GM19397 (cell line): ENCODE results near the gene C1orf115.
A peak's percentile ranks its signal among the peaks of the same experiment; 100 is the strongest.
"Not testable (repeated sequence)": the region's sequence is repeated elsewhere in the genome, so short reads cannot be mapped to it uniquely, and the experiment has no call there.

Experiments used
- ATAC-seq: cut with Tn5 transposase; IDR thresholded peaks from one replicate; pipeline ENCODE4 v1.9.1; 2021; ENCODE audit warnings: mild to moderate bottlenecking, moderate library complexity; ENCODE audit not compliant: unreplicated experiment

Gene C1orf115

DNA sequence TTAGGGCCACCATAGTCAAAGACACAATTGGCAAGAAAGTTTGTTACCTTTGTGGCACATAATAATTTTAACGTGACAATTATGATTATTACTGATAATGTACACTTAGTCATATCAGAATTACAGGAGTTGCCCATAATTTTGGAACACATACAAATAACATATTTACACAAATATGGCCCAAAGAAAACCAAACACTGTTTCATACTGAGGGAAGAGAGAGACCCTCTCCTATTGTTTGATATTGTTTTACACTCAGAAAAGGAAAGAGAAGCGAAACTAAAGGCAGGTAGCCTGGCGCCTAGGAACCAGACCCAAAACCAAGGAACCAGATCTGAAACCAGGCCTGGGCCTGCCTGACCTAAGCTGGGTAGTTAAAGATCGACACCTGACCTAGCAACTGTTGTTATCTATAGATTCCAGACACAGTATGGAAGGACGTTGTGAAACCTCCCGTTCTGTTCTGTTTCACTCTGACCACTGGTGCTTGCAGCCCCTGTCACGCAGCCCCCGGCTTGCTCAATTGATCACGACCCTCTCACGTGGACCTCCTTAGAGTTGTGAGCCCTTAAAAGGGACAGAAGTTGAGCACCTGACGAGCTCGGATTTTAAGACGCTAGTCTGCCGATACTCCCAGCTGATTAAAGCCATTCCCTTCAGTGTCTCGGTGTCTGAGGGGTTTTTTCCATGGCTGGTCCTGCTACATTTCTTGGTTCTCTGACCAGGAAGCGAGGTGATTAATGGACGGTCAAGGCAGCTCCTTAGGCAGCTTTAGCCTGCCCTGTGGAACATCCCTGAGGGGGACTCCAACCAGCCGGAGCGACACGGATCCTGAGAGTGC, 27.9 kb downstream of the C1orf115 start:
- peak; percentile 75 for ATAC-seq

GRCh38 chr1:220721266-220721665, 31.1 kb downstream of the C1orf115 start:
- ATAC-seq = not testable (repeated sequence)

- ATAC-seq = no peak
These were observed 36.5 kb downstream of the C1orf115 start for GRCh38 chr1:220726634-220727033.

- no peak for ATAC-seq
These were observed 37.4 kb downstream of the C1orf115 start for GRCh38 chr1:220727519-220727918.

GRCh38 chr1:220730486-220730885, 40.3 kb downstream of the C1orf115 start:
- no peak for ATAC-seq

- ATAC-seq = no peak
These were observed 42.0 kb downstream of the C1orf115 start for GRCh38 chr1:220732137-220732536.

DNA sequence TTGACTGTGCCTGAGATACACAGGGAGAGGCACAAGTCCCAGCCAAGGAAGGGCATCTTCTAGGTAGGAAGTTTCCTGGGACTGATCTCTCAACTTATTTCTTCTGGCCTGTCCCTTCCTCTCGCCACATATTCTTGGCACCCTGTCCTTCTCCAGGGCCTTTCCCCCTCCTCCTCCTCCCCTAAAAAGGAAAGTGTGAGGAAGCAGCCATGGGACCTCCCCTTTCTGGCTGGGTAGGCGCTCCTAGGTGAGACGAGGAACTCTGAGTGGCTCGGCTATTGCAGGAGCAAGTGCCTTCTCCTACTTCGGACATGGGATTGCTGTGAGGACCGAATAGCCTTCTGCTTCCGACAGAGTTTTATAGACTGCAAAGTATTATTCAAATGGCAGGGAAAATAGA, 42.5 kb downstream of the C1orf115 start:
- ATAC-seq = no peak

DNA sequence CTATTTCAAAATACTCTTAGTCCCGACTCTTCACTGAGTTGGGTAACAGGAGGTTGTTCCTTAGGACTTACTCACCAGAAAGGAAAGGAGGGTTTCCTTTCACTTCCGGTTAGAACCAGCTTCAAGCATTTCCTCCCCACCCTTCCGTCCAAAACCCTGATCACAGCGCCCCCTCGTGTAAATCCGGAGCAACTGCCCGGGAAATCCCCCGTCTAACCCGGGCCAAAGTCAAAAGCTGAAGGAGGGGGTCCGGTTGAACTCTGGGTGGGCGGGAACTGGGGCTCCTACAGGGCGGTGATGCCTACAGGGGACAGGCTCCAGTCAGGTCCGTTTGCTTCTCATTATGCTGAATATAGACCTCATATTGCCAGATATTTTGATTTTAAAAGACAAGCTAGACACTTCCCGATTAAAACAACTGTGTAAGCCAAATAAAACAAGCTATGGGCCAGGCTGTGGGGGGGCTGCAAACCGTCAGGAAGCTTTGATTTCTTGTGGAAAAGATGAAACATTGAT, 43.0 kb downstream of the C1orf115 start:
- ATAC-seq = peak; percentile 89

DNA sequence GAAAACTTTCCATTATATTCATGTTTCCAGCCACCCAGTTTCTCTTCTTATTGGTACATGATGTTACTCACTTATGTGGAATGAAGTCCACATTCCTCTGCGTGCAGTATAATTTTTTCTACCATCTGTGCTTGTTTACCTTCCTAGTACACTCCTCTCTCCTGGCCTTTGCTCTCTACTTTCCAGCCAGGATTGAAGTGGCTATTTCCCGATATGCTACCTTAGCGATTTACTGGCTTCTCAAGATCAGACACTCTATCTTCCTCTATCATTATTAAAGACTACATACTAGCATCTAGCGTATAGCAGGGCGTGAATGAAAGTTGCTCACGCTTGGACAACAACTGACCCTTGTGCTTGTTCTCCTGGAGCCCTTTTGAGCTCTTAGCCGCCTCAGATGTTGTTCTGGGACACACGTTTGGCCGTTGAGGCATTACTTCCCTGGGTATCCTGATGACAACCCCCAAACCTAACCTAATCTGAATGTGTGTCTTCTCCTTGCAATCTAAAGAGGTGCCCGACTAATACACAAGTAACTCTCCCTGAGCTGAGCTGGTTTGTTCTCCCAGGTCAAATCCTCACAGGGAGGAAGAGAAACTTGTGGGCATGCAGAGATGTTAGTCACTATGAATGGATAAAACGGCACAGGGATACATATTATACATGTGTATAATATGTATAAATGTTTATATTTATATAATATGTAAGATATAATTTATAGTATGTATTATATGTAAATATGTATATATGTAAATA, 44.6 kb downstream of the C1orf115 start:
- ATAC-seq = no peak

DNA sequence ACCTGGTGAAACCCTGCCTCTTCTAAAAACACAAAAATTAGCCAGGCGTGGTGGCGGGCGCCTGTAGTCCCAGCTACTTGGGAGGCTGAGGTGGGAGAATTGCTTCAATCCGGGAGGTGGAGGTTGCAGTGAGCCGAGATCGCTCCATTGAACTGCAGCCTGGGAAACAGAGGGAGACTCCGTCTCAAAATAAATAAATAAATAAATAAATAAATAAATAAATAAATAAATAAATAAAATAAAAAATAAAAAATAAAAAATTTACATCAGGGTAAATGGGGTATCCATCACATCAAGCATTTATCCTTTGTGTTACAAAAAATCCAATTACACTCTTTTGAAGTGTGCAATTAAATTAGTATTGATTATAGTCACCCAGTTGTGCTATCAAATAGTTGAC, 46.1 kb downstream of the C1orf115 start:
- ATAC-seq = not testable (repeated sequence)

DNA sequence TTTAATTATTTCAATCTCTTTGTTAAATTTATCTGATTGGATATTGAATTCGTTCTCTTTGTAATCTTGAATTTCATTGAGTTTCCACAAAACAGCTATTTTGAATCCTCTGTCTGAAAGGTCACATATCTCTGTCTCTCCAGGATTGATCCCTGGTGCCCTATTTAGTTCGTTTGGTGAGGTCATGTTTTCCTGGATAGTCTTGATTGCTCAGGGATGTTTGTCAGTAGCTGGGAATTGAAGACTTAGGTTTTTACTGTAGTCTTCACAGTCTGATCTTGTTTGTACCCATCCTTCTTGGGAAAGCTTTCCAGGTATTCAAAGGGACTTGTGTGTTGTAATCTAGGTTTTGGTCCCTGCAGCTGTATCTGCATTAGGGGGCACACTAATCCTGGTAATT, 51.2 kb downstream of the C1orf115 start:
- no peak for ATAC-seq

- ATAC-seq = no peak
These were observed 51.7 kb downstream of the C1orf115 start for GRCh38 chr1:220741825-220742224.

DNA sequence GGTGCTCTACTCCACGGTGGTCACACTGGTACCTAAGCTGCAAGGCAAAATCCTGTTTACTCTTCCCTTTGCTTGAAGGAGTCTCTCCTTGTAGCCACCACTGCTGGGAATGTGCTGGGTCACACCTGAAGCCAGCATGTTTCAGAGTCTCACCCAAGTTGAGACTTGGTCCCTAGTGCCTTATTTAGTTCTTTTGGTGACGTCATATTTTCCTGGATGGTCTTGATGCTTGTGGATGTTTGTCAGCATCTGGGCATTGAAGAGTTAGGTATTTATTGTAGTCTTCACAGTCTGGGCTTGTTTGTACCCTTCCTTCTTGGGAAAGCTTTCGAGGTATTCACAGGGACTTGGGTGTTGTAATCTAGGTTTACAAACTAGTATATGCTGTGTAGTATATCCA, 52.4 kb downstream of the C1orf115 start:
- no peak for ATAC-seq

DNA sequence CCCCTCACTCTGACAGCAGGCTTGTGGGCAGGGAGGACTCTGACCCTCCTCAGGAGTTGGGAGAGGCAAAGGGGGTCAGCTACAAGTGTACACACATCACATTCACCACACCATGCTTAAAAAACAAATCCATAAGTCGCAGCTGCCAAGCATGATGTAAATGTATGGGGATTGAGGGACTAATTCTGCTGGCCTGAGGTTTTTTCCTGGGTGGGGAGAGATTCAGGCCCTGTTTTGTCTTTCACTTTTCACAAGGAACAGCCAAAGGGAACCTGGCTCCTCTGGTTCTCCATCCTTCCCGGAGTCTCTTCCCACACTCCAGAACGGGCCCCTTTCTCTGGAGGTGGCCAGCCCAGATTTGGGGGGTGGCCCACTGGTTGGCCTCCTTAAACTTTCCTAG, 56.7 kb downstream of the C1orf115 start:
- no peak for ATAC-seq

GRCh38 chr1:220747437-220748088, 57.4 kb downstream of the C1orf115 start:
- no peak for ATAC-seq

DNA sequence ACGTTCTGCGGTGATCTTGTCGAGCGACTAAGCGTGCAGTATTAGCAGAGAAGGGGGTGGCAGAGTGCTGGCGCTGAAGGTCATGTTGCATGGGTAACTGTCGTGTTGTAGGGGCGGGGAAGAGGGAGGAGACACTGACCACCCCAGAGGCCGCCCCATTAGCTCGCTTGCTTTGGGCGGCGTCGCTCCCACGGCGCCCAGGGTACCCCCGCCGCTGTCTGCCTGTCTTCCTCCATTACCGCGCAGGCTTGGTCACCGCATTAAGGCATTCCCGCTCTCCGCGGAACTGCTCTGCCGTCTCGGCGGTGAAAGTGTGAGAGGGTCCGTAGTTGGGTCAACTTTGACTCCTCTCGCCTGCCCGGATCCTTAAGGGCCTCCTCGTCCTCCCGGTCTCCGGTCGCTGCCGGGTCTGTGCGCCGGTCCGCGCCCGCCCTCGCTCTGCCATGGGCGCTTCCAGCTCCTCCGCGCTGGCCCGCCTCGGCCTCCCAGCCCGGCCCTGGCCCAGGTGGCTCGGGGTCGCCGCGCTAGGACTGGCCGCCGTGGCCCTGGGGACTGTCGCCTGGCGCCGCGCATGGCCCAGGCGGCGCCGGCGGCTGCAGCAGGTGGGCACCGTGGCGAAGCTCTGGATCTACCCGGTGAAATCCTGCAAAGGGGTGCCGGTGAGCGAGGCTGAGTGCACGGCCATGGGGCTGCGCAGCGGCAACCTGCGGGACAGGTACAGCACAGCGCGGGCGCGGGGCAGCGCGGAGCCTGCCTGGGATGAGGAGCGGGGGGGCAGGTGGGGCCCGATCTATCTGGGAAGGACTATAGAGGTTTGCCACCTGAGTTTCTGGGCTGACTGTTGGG, 58.1 kb downstream of the C1orf115 start, which contains the start of gene MTARC2:
TSS of gene MTARC2 (plus strand) at position 234 of the 846 bp plus-strand sequence. CDS start at position 444, 210 bp downstream.
- peak; percentile 90 for ATAC-seq
